ENCODE measurements around the gene TKT.
"Not testable (repeated sequence)": the region's sequence is repeated elsewhere in the genome, so short reads cannot be mapped to it uniquely, and the experiment has no call there.

The TKT gene

DNA sequence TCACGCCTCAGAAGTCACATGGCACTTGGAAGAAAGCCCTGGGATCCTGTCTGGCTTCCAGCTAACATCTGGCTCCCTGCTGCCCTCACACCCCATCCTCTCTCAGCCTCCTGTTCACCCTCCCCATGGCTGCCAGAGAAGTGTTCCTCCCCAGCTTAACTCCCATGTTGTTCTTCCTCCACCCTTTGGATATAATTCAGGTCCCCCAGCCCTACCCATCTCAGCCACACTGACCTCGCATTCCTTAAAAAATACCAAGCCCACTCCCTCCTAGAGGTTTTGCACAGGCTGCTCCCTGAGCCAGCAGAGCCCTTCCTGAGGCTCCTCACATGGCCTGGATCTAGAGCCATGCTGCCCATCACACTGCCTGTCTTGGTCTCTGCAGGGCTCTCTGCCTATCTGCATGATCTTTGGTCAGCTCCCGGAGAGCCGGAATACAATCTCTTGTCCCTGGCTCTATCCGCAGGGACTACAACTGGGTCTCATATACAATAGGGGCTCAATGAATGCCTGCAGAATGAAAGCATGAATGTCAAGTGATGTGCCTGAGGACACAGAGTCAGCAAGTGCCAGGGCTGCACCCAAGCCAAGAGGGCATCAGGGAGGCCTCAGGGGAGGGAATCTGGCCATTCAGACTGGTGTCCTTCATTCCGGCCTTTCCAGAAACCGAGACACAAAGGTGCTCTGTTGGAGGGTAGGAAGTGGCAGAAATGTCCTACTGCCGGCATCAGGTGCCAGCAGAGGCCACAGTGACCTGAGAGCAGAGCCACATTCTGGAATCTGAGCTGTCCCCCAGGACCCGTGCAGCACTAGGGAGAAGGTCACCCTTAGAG is 3.8 kb upstream of the TKT start:
- DNase-seq: no peak

DNA sequence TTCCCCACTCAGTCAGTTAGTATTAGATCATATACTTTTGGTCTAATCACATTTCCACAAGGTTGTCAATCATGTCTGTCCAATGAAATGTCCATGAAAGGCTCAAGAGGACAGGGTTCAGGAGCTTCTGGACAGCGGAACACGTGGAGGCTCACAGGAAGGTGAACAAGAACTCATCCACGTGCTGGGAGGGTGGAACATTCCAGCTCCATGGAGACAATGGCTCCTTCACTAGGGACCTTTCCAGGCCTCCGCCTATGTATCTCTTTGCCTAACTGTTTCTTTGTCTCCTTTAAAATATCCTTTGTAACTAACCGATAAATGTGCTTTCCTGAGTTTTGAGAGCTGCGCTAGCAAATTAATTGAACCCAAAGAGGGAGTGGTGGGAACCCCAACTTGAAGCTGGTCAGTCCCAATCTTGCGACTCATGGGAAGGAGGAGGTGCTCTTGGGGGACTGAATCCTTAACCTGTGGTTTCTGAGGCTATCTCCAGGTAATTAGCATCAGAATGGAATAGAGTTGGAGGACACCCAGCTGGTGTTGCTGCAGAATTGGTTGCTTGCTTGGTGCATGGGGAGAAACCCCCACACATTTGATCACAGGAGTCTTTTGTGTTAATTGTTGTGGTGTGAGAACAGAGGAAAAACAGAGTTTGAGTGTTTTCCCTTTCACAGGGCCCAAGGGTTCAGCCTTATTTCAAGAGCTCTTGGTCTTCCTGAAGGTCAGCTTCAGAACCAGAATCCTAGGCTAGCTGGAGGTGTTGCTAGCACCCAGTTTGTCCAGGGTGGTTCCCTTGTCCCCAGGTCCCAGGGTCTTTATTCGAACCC is 3.0 kb upstream of the TKT start:
- no peak for DNase-seq

DNA sequence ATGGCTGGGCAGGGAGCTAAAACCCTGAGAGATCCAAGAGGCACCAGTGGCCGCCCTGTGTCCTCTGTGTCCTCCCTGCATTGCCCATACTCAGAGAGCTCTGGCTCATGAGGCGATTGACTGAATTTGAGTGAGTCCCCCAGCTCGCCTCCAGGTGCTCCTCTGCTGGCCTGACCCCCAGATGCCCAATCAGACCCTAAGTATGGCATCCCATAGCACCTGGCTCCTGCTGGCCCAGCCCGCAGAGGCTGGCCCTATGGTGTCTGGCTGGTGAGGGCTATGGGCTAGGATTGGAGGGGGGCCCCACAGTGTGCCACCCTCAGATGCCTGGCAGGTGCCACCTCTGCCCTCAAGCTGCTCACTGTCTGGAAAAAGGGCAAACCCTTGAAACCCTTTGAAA is 1.6 kb upstream of the TKT start:
- no peak for DNase-seq

DNA sequence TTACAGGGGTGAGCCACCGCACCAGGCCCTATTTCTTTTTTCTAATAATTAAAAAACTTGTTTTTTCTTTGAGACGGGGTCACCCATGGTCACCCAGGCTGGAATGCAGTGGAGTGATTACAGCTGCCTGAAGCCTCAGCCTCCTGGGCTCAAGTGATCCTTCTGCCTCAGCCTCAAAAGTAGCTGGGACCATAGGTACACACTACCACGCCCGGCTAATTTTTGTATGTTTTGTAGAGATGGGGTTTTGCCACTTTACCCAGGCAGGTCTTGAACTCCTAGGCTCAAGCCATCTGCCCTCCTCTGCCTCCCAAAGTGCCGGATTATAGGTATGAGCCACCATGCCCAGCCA is 858 bp upstream of the TKT start:
- no peak for DNase-seq

DNA sequence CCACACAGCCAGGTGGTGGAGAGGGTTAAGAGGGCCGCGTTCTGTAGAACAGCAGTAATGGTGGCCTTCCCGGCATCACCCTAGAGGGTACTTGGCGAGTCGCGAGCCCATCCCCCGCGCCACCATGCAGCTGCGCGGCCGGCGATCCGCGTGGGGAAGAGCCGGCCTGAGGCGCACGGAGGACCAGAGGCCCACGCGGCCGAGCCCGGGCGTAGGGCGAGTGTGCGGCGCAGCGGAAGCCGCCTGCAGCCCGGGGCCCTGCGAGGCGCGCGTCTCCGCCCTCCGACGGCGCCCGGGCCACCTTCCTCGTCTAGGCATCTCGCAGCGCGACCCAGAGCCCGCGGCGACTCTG is 423 bp downstream of the TKT start:
- DNase-seq: no peak

DNA sequence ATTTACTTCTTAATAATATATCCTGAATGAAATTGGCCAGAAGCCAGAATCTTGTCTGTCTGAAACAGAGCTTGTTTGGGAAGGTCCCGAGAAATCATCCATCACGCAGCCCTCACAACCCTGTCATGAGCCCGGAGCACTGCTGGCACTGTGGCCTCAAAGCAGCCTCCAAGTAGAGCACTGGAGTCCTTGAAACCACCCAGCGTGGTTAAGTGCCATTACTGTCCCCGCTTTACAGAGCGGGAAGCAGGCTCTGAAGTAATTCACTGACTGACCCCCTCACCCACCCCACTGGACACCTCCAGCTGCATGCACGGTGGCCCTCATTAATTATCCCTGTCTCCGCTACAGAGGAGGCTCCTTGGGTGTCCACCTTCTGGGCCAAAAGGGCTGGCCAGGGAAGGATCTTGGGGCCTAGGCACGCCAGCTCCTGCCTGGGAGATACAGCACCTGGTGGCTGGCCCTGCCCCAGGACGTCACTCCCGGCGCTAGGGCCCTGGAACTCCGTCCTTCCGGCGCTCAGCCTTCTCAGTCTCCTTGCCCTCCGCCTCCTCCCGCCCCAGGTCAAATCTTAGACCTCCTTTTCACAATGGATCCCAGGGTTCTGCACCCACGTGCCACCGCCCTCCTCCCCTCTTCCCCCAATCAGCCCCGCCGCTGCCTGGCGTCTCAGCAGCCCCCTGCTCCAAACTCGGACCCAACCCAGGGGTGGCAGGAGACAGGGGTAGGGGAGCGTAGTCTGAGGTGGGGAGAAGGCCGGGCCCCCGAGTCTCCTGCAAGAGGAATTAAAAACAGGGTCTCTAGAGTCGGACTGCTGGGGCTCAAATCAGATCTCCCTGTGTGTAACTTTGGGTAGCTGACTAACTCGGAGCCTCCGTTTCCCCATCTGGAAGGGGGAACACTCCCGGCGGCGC is 1.1 kb downstream of the TKT start:
- DNase-seq: peak; percentile 8

DNA sequence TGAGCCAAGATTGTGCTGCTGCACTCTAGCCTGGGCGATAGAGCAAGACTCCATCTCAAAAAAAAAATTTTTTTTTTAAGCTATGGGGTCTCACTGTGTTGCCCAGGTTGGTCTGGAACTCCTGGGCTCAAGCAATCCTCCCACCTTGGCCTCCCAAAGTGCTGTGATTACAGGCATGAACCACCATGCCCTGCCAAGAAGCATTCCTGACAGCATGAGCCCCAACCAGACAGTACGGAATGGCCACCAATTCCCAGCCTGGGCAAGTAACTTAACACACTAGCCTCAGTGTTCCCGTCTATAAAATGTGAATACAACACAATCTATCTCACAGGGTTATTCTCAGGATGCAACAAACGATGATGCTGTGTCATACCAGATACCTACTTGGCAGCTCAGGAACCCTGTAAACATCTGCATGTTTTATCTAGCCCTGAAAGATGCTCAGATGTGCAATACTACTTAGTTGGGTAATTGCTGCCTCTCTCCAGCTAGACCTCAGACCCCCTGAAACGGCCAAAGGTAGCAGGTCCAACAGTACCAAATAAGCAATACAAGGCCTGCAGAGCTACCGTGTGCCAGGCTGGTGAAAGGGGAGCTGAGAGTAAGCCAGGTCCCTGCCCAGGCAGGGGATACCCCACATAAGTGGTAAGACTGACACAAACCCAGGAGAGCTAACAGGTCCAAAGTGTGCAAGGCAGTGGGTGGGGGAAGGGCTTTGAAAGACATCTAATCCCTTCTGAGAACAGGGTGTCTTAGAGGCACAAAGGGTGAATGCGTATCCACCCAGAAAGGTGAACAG is 1.9 kb downstream of the TKT start:
- DNase-seq: no peak

DNA sequence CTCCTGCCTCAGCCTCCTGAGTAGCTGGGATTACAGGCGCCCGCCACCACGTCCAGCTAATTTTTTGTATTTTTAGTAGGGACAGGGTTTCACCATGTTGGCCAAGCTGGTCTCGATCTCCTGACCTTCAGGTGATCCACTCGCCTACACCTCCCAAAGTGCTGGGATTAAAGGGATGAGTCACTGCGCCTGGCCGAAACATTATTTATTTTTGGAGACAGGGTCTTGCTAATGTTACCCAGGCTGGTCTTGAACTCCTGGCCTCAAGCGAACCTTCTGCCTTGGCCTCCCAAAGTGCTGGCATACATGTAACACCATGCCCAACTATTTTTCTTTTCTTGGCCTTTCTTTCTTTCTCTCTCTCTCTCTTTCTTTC is 2.9 kb downstream of the TKT start:
- not testable (repeated sequence) for DNase-seq

DNA sequence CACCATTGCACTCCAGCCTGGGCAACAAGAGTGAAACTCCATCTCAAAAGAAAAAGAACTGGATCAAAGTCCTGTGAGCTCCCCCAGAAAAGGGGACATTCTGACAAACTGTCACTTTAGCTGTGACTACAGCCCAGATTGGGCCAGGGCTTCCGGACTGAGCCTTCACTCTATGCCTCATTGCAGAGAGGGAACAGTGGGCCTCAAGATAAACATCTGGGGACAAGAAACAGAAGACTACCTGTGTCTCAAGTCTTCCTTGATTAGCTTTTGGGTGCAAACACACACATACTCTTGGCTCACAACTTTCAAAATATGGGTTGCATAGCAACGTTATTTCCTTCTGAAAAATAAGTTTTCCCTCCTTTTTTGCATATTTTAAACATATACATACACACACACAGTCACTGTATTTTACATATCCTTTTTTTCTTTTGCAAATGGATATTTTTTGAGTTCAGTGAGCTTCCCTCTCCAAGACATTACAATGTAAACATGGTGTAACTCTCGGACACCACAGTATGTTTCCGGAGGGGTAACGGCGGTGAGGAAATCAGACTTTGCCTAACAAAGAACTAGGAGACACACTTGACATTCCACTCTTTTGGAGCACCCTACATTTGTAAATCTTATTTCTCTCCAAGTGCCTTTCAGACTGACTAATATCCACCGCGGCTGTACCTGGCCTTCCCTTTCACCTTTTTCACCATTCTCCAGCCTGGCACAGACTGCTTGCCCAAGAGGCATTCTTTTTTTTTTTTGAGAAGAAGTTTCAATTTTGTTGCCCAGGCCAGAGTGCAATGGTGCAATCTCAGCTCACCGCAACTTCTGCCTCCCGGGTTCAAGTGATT is 3.5 kb downstream of the TKT start:
- no peak for DNase-seq

DNA sequence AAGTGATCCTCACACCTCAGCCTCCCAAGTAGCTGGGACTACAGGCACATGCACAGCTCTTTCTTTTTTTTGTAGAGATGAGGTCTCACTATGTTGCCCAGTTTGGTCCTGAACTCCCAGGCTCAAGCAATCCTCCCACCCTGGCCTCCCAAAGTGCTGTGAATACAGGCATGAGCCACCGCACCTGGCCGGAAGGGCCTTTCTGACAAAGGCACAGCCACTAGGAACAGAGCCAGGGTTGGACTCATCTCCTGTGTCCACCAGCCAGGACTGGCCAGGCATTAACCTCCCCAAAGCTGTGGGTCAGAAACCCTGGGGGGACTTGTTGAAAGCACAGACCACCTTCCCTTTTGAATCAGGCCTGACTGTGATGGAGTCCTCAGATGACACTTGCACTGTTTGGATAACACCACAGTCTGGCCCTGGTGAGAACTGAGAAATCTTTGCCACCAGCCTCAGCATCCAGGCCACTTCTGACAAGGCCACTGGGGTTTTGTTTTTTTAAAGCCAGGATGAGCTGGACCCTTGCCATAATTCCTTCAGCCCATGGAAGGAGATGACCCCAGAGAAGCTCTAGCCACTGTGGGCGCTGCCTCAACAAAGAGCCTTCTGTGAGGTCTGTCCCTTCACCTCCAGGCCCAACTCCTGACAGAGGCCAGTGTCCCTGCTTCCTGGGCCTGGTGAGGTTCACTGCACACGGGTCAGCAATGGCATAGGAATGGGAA is 4.8 kb downstream of the TKT start:
- DNase-seq: no peak

DNA sequence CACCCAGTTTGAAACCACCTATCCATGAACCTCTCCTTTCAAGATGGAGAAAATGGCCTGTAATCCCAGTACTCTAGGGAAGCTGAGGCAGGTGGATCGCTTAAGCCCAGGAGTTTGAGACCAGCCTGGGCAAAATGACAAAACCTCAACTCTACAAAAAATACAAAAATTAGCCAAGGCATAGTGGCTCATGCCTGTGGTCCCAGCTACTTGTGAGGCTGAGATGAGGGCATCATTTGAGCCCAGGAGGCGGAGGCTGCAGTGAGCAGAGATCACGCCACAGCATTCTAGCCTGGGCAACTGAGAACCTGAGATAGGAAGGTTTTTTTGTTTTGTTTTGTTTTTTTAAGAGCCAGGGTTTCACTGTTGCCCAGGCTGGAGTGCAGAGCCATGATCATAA is 5.4 kb downstream of the TKT start:
- DNase-seq: no peak

DNA sequence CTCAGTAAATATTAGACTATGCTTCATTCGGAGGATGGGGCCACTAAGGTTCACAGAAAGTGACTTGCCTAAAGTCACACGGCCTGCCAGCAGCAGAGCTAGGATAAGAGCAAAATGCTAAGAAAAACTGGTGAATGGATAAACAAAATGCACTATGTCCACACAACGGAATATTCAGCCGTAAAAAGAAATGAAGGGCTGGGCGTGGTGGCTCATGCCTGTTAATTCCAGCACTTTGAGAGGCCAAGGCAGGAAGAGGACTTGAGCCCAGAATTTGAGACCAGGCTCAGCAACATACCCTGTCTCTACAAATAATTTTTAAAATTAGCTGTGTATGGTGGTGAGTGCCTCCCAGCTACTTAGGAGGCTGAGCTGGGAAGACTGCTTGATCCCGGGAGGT is 7.7 kb downstream of the TKT start:
- no peak for DNase-seq

DNA sequence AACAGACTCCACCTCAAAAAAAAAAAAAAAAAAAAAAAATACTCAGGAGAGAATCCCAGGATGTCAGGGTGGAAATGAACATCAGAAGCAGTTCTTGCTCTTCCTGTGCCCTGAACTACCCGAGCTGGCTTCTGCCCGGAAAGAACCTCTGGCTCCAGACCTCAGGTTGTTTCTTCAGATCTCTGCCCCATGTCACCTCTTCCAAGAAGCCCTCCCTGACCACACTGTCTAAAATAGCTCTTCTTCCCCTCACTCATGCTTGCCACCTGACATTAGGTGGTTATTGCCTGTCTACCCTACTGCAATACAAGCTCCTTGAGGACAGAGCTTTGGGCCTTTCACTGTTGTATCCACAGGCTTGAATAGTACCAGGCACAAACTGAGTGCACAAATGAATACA is 8.2 kb downstream of the TKT start:
- DNase-seq: no peak

DNA sequence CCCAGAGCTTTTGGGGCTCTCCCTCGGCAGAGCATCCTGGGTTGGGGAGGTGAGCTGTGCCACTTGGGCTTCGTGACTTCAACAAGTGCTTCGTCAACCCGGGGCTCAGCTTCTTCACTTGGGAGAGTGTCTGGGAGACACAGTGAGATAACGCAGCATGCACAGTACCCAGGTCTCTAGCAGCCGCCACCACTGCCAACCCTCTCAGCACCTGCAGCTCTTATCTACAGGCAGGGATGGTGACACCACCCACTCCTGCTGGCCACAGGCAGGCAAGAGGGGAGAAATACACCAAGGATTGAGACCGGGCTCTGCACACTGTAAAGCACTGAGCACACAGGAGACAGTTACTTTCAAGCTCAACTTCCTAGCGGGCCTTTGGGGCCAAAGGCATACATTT is 11.6 kb downstream of the TKT start:
- DNase-seq: no peak

DNA sequence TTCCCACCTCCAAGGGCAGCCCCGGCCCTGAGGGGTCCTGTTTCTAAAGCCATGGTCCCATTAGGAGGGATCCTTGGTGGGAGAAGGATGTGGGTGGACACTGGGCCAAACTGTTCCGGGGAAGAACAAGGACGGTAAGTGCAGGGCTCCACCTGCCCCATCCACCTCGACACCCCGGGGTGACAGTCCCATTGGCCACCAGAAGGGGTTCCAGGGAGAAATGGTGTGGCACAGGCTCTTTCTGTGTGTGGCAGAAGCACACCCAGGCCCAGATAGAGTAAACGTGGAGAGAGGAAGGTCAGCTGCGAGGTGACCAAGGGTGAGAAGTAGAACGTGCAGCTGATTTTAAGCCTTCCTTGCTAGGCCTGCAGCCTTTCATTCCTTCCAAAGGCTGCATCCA is 12.0 kb downstream of the TKT start:
- DNase-seq: no peak

DNA sequence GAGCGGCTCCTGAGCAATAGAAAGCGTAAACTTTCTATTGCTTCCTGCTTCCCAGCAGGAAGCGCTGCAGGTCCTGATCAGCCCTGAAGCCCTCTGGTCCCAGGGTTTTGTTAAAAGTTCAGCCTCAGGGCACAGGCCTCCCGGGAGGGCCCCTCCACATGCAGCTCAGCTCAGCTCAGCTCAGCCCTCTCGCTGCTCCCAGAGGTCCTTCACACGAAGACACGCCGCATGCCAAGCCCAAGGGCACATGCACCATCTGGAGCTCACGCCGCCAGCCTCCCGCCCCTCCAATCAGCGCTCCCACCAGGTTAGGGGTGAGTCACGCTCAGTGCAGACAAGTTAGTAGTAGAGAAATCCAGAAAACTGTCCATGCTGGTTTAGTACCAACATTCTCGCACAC is 12.7 kb downstream of the TKT start:
- DNase-seq: no peak

DNA sequence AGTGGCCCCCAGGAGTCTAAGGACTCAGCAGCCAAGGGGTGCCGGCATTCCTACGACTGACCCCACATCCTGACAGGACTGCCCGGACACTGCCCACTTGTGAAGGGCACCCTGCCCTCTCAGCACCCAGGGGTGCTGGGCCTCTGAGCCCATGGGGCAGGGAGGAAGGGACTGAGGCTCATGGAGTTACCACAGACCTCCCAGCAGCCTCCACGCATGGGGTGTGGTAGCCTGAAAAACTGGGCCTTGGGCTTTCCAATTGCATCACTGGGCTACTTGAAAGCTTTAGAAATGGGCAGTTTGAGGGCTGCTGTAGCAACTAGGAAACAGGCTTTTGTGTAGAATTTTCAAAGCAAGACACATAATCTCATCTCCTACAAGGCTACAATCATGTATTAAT is 13.2 kb downstream of the TKT start:
- DNase-seq: no peak

DNA sequence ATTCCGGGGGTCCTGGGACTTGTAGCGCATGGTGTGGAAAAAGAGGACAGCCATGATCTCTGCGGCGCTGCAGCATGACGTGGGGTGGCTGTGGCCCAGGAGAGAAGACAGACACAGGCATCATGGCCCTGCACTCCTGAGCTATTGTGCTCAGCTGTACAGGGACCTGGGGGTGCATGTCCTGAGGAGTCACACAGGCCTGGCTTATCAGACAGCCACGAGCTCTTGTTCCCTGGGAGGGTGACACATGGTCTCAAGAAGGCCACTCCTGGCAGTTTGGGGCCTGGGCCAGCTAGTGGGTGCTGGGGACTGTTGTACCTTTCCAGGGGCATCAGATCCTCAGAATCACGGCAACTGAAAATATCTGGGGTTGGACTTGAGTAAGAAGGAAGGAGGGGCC is 13.7 kb downstream of the TKT start:
- no peak for DNase-seq

DNA sequence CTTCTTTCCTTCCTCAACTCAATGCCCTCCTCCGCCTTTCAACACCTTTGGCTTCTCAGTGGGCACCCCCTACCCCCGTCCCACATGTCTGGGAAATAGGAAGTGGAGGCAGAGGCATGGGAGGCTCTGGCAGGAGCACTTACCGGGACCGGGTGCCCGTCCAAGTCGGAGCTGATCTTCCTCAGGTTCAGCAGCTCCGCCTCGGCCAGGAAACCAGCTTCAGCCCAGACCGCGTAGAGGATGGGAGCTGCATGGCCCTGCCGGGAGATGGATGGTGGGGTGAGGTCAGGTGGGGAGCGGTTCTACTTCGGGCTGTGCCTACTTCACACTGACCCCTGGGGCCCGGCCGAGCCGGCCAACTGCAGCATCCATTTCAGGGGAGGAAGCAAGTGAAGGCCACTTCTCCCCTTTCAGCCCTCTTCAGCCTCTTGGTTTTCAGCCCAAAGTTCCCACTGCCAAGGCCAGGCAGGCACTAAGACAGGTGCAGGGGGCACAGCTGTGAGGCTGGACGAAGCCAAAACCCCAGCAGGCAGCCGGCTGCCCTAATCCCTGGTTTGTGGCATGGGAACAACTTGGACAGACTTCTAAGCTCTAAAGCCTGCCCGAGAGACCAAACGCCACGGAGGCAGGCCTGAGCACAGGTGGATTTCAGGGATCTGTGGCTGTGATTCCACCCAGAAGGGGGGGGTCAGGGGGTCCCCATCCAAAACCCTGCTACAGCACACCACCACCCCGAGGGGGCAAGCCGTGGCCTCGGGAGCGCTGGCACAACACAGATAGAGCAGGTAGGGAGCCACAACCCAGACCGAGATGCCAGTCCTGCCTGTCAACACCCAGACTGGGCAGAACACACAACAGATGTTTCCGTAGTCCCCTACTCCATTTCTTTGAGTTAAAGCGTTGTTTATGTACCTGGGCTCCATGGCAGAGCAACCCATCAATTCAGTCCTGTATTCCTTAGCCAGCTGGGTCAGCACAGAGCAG is 14.5 kb downstream of the TKT start:
- no peak for DNase-seq

DNA sequence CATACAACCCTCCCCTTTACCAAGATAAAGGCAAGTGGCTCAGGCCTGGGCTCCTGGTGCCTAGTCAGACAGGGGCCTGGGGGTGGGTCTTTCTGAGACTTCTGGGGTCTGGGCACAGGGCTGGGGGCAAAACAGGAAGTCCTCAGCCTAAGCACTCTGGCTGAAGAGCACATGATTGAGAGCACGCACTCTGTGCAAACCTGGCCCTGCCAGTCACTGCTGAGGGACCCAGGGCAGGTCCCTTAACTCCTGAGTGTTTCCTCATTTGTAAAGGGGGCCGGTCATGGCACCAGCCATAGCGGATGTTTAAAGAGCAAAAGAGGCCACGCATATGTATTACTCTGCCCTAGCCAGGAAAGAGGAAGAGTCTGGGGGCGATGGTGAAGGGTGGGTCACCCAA is 16.0 kb downstream of the TKT start:
- DNase-seq: no peak
